Activated CD8-positive, alpha-beta memory T cell treated with anti-CD3 and anti-CD28 coated beads for 48 hours (primary cell): Measurements from ENCODE around the gene STRN3.
"Not testable (repeated sequence)": the region's sequence is repeated elsewhere in the genome, so short reads cannot be mapped to it uniquely, and the experiment has no call there.

Source experiments
- DNase-seq, 3 experiments: peaks; one replicate each; pipeline ENCODE4 v3.0.0-alpha.2; 2020; ENCODE audit warnings: low read depth in 2 of 3, low spot score in 2 of 3

The STRN3 gene

GRCh38 chr14:31036552-31036951 is 10.4 kb upstream of the STRN3 start:
- DNase-seq, result no peak

GRCh38 chr14:31030469-31030868 is 4.3 kb upstream of the STRN3 start:
- DNase-seq, result no peak

- no peak for DNase-seq
Measured at GRCh38 chr14:31029016-31029970, 3.1 kb upstream of the STRN3 start.

- no peak for DNase-seq
Measured at GRCh38 chr14:31027847-31028246, 1.7 kb upstream of the STRN3 start.

- DNase-seq, result peak; percentile 71 to 80 (median 75)
Measured at GRCh38 chr14:31026450-31027235, 464 bp upstream of the STRN3 start.

GRCh38 chr14:31025367-31026076 is 657 bp downstream of the STRN3 start, which contains the start of gene AP4S1:
Gene AP4S1 (plus strand): TSS chr14:31025649. CDS start chr14:31066197, 40,548 bp downstream.
- peak; percentile 17 to 44 (median 31) for DNase-seq

GRCh38 chr14:31024577-31025366 is 1.4 kb downstream of the STRN3 start:
- no peak for DNase-seq

- no peak for DNase-seq
Measured at GRCh38 chr14:31024010-31024480, 2.1 kb downstream of the STRN3 start.

- DNase-seq, result no peak
Measured at GRCh38 chr14:31022386-31022785, 3.8 kb downstream of the STRN3 start.

- DNase-seq, result no peak
Measured at GRCh38 chr14:31021576-31021949, 4.6 kb downstream of the STRN3 start.

- DNase-seq, result no peak
Measured at GRCh38 chr14:31020834-31021575, 5.2 kb downstream of the STRN3 start.

- no peak for DNase-seq
Measured at GRCh38 chr14:31018057-31018645, 8.0 kb downstream of the STRN3 start.

GRCh38 chr14:31013841-31014240 is 12.3 kb downstream of the STRN3 start:
- no peak for DNase-seq

- DNase-seq, result no peak
Measured at GRCh38 chr14:31010935-31011334, 15.2 kb downstream of the STRN3 start.

- no peak for DNase-seq
Measured at GRCh38 chr14:31009836-31010574, 16.2 kb downstream of the STRN3 start.

- no peak for DNase-seq
Measured at GRCh38 chr14:31006703-31007102, 19.5 kb downstream of the STRN3 start.

- DNase-seq, result not testable (repeated sequence)
Measured at GRCh38 chr14:31004007-31004406, 22.2 kb downstream of the STRN3 start.

GRCh38 chr14:31003284-31003683 is 22.9 kb downstream of the STRN3 start:
- DNase-seq, result no peak

GRCh38 chr14:31001339-31001658 is 24.9 kb downstream of the STRN3 start:
- DNase-seq, result no peak
